Measurements from ENCODE around the gene PLXDC1.
"Not testable (repeated sequence)": the region's sequence is repeated elsewhere in the genome, so short reads cannot be mapped to it uniquely, and the experiment has no call there.

PLXDC1 gene

GRCh38 chr17:39022924-39023323 is 128.5 kb downstream of the PLXDC1 start:
- POLR2A ChIA-PET, result no interaction called here
- Histone ChIP-seq H3K4me1 (ENCODE audit: control insufficient read depth, insufficient read depth, low read length) (peaks cover 7% of the 10 kb centered on the region), H3K4me3 (ENCODE audit: low read depth, low read length) (no peak overlapping the region), H3K36me3 (ENCODE audit: control insufficient read depth in 2 of 2, insufficient read depth in 1 of 2, low read length in 2 of 2) (no peaks in the 10 kb centered on the region), H3K9me3 (ENCODE audit: control insufficient read depth, insufficient read depth, low read depth, low read length) (no peaks in the 10 kb centered on the region), H3K27ac (ENCODE audit: extremely low read depth, low read depth, low read length) (no peak overlapping the region)
- CTCF ChIA-PET, result no interaction called here
- TF ChIP-seq CTCF (tag by site-specific recombination; IDR thresholded peaks at IDR 0.05) (no peak), WT1 (tag by site-specific recombination; IDR thresholded peaks at IDR 0.05) (no peak), GLI4 (tag by site-specific recombination; IDR thresholded peaks at IDR 0.05) (no peak), ZNF341 (tag by site-specific recombination; IDR thresholded peaks at IDR 0.05; ENCODE audit: low read depth) (no peak), ZNF416 (tag by site-specific recombination; IDR thresholded peaks at IDR 0.05) (no peak), PRDM1 (tag by site-specific recombination; IDR thresholded peaks at IDR 0.05) (no peak), ZNF776 (tag by site-specific recombination; IDR thresholded peaks at IDR 0.05; ENCODE audit: borderline replicate concordance) (no peak), KLF10 (tag by site-specific recombination; IDR thresholded peaks at IDR 0.05) (no peak), ZNF777 (tag by site-specific recombination; IDR thresholded peaks at IDR 0.05; ENCODE audit: borderline replicate concordance) (no peak), ZNF837 (tag by site-specific recombination; IDR thresholded peaks at IDR 0.05) (no peak), ZNF518A (tag by site-specific recombination; conservative IDR thresholded peaks at IDR 0.05; ENCODE audit: low read depth) (no peak), ZFP37 (tag by site-specific recombination; IDR thresholded peaks at IDR 0.05) (no peak), ZFP3 (tag by site-specific recombination; IDR thresholded peaks at IDR 0.05; ENCODE audit: low read depth) (no peak), ZNF248 (tag by site-specific recombination; IDR thresholded peaks at IDR 0.05) (no peak)
- TF ChIP-seq, protein P1, sequence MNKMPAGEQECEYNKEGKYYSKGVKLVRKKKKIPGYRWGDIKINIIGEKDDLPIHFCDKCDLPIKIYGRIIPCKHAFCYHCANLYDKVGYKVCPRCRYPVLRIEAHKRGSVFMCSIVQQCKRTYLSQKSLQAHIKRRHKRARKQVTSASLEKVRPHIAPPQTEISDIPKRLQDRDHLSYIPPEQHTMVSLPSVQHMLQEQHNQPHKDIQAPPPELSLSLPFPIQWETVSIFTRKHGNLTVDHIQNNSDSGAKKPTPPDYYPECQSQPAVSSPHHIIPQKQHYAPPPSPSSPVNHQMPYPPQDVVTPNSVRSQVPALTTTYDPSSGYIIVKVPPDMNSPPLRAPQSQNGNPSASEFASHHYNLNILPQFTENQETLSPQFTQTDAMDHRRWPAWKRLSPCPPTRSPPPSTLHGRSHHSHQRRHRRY (tag by site-specific recombination; IDR thresholded peaks at IDR 0.05), result no peak
- TF ChIP-seq, protein P2, sequence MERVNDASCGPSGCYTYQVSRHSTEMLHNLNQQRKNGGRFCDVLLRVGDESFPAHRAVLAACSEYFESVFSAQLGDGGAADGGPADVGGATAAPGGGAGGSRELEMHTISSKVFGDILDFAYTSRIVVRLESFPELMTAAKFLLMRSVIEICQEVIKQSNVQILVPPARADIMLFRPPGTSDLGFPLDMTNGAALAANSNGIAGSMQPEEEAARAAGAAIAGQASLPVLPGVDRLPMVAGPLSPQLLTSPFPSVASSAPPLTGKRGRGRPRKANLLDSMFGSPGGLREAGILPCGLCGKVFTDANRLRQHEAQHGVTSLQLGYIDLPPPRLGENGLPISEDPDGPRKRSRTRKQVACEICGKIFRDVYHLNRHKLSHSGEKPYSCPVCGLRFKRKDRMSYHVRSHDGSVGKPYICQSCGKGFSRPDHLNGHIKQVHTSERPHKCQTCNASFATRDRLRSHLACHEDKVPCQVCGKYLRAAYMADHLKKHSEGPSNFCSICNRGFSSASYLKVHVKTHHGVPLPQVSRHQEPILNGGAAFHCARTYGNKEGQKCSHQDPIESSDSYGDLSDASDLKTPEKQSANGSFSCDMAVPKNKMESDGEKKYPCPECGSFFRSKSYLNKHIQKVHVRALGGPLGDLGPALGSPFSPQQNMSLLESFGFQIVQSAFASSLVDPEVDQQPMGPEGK (tag by site-specific recombination; IDR thresholded peaks at IDR 0.05), result no peak

GRCh38 chr17:39020037-39020436 is 131.4 kb downstream of the PLXDC1 start:
- H3K4me3 ChIP-seq (ENCODE audit: low read depth, low read length); H3K4me1 ChIP-seq (ENCODE audit: control insufficient read depth, insufficient read depth, low read length); H3K27ac ChIP-seq (ENCODE audit: extremely low read depth, low read depth, low read length); H3K36me3 ChIP-seq (ENCODE audit: control insufficient read depth in 2 of 2, insufficient read depth in 1 of 2, low read length in 2 of 2); H3K9me3 ChIP-seq (ENCODE audit: control insufficient read depth, insufficient read depth, low read depth, low read length): not testable (repeated sequence)
- ChIA-PET CTCF (interaction anchor here (0.6 to 2.1 kb wide), 2 partner anchors 35 to 37 kb away, joined by 3 to 7 read pairs; no protein-coding TSS in a partner anchor), POLR2A (interaction anchor here (0.6 kb wide), 1 partner anchor 133 kb away, joined by 3 read pairs; no protein-coding TSS in a partner anchor)
